ENCODE results near the gene ST7.
"Not testable (repeated sequence)": the region's sequence is repeated elsewhere in the genome, so short reads cannot be mapped to it uniquely, and the experiment has no call there.

ST7 gene

DNA sequence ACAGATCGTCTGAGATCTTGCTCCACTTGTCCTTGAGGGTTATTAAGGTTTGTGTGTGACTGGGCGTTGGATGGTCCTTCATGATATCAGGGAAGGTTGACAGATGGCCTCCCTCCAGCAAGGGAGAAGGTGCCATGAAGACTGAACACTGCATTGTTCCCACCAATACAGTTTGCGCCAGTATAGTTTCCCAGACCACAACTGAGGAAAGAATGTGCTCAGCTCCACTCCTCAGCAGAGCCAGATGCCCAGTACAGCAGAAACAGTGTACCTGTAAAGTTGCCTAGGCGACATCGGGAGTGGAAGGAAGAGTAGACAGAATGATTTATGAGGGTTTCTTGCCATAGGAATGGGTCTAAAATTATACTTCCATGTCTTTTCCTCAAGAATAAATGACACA lies 137.5 kb downstream of the ST7 start:
- no peak for DNase-seq (ENCODE audit: low read depth in 4 of 4, low spot score in 1 of 4)

DNA sequence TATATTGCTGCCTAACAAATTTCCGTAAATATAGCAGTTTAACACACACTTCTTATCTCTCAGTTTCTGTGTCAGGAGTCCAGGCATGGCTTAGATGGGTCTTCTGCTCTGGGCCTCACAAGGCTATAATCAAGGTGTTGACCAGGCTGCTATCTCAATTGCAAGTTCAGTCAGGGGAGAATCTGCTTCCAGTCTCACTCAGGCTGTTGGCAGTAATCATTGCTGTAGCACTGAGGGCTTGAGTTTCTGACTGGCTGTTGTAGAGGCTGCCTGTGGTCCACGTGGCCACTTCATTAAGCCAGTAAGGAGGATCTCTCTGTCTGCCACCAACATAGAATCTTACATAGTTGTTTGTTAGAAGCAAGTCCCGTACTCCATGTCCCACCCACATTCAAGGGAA lies 138.4 kb downstream of the ST7 start:
- no peak for DNase-seq (ENCODE audit: low read depth in 4 of 4, low spot score in 1 of 4)

DNA sequence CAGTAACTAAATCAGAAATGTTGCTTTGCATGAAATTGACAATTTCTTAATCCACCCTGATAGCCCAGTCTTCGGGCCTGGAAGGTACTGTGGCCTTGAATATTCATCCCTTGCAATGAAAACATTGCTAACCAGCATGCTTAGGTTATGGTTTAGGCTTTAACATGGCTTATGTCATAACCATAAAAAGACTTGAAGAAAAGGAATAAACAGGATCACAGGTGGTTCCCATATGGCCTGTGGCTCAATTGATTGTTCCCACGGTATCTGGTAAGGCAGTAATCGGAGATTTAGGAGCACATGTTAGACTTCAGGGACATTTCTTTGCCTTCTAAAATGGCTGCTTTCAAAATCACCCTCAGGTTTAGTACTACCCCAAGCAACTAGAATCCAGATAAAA lies 139.5 kb downstream of the ST7 start:
- DNase-seq (ENCODE audit: low read depth in 4 of 4, low spot score in 1 of 4), result no peak

DNA sequence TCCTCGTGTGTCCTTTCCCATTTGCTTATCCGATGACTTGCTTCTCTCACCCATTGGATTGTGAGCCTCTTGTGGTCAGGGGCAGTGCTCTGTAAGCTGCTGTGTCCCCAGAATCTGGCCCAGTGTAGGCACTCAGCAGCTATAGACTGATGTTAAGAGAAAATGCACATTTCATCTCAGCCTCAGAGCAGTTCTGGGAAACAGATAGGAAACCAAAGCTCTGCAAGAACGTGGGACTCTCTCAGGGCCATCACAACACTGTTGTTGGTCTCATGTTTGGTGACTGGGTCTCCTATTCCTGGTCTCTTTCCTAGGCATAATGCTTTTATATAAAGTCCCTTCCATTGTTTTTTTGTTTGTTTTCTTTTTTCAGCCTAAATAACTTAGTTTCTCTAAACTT lies 141.2 kb downstream of the ST7 start:
- DNase-seq (ENCODE audit: low read depth in 4 of 4, low spot score in 1 of 4), result no peak

DNA sequence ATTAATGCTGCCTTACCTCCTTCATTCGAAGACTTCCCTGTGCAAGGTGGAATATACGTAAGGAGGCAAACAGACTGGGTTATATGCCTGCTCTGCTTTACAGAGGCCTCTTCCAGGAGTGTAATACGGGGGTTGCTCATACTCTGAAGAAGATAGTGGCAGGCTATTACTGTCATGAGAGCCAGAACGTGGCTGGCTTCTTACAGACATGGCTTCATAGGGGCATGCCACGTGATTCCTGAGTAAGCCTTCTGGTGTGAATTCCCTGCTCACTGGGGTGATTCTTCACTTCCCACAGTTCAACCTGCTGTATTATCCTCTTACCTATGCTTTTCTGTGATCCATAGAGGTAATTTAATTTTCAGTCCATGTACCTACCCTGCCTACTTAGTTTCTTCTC lies 141.8 kb downstream of the ST7 start:
- DNase-seq (ENCODE audit: low read depth in 4 of 4, low spot score in 1 of 4), result no peak

DNA sequence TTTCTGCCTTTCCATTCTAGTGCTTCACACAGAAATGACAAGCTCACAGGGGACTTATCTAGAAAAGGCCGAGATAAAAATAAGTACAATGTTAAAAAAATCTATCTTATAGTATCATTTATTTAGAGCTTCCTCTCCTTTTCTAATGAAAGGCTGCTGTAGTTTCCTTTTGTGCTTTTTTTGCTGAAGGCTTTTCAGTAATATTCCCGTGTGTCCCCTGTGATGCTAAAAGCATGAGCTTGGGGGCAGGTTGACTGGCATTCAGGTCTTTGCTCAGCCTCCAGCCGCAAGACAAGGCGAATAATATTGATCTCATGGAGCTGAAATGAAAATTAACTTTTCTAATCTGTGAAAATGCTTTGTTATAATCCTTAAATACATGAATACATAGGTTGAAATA lies 143.0 kb downstream of the ST7 start:
- no peak for DNase-seq (ENCODE audit: low read depth in 4 of 4, low spot score in 1 of 4)

DNA sequence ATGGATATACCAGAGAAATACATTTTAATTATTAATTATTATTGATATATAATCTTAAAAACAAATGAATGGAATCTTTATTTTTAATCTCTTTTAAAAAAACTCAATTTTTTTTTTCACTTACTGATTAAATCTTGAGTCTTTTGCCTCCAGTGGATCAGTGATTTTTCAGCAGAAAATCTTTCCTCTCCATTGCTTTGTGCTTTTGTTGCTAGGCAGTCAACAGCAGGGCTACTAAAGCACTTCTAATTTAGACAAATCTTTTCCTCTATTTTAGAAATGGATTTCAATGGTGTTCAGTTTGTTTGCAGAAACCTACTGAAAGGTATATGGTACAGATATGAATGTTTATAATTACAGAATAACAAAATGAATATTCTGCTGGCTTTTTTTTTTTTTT lies 143.6 kb downstream of the ST7 start:
- no peak for DNase-seq (ENCODE audit: low read depth in 4 of 4, low spot score in 1 of 4)

DNA sequence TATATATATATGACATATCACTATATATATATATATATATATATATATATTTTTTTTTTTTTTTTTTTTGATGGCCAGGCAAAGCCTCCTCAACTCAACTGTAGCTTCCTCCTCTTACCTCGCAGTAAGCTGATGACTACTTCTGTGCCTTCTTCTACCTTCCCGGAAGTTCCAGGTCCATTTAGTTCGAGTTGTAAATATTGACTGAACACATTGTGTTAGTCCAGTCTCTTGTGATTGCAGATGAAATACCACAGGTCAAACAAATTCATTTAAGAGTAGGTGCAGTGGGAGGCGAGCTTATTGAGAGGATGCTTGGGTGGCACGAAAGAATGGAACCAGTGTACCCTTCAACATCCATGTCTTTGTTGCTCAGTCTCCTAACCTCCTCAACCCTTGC lies 144.6 kb downstream of the ST7 start:
- DNase-seq (ENCODE audit: low read depth in 4 of 4, low spot score in 1 of 4), result no peak

DNA sequence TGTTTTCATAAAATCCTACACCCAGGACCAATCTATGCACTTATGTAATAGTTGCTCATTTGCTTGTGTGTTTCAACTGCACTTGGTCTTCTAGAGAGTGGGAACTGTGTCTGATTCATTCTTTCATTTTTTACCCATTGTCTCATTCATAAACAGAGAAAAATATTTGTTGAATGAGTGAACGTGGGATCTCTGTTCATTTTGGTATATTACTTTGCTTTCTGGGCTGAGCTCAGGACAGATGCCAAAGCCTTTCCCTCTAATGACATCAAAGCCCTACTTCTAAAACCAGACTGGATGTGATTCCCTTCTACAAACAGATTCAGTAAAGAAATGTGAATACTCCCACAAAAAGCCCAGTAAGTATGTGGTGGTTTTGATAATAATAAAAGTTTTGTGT lies 145.2 kb downstream of the ST7 start:
- DNase-seq (ENCODE audit: low read depth in 4 of 4, low spot score in 1 of 4), result no peak

DNA sequence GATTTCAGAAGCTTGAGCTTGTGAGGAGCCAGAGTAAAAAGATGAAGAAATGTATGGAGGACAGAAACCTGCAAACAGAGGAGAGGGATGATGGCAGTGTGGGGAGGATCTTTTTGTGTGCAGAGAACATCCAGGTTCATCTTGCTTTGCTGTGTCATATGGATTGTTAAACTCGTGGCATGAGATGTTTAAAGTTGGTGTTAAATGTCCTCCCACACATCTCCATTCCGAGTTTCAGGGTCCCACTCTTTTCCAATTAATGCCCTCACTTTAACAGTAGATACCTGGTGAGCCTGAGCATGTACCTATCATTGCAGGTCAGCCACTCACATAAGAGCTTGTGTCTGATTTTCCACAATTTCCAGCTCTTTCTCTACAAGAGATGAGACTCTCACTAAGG lies 147.7 kb downstream of the ST7 start:
- no peak for DNase-seq (ENCODE audit: low read depth in 4 of 4, low spot score in 1 of 4)

DNA sequence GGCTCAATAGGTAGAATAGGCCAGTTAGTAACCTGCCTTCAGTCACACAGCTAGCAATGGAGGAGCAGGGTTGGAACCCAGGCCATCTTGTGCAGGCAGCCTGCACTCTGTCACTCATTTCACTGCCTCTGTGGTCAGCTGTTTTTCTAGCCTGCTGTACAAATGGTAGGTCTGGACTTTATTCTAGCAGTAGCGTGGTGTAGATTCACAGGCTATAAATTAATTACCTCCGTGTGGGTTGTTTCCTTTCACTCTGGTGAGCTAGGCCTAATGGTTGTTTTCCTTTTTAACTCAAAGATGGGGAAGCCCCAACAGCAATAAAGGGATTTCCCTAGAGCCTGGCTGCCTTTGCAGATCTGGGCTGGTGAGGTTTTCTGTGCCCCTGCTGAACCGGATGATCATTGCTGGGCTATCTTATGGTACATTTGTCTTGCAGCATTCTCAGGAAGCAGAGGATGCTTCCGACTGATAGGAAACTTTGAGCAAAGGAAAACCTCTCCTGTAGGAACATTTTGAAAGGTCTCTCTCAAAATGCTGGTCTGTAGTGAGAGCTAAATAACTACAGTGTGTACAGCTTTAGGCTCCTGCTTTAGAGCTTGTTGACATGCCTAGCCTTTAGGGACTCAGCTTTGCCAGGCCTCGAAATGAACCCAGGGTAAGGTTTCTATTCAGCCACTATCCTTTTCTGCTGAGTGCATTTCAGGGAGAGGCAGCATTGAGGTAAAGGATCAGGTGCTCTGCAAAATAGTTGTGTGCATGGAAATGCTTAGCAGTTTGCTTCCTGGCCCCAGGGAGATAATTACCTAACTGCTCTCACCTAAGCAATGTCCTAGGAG lies 157.4 kb downstream of the ST7 start:
- peak in 3 of 4 experiments; percentile 6 to 34 (median 25) for DNase-seq (ENCODE audit: low read depth in 4 of 4, low spot score in 1 of 4)

DNA sequence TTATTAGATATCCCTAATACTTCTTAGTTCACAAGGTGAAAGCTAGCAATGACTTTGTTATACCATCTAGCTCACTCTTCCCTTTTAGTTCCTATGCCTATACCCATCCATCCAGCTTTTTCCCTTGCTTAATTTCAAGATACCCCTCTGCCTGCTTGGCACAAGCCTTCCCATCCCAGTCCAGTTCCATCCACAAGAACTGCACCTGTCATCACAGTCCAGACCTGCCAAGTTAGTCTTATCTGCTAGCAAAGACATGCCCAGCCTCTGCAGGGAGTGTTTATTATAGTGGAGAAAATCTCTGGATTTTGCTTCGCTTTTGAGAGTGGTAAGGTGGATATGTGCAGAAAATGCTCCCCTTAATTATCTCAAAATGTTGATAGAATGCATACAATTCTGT lies 158.2 kb downstream of the ST7 start:
- DNase-seq (ENCODE audit: low read depth in 4 of 4, low spot score in 1 of 4), result no peak

DNA sequence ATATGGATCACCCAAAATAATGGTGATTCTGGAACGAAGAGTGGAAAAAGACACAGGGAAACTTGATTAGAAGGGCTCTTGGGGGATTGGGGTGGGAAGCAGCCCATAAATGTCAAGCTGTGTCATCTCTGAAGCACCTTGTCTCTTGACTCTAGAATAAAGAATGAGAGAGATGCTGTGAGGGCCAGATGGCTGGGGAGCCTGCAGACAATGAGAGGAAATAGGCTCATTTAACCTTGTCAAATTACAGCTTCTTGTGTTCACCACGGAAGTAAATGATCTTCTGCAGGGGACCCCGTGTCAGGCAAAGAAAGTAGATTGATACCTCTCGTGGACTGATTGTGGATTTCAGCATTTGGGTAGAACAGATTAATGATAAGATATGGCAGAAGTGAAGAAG lies 159.3 kb downstream of the ST7 start:
- no peak for DNase-seq (ENCODE audit: low read depth in 4 of 4, low spot score in 1 of 4)

DNA sequence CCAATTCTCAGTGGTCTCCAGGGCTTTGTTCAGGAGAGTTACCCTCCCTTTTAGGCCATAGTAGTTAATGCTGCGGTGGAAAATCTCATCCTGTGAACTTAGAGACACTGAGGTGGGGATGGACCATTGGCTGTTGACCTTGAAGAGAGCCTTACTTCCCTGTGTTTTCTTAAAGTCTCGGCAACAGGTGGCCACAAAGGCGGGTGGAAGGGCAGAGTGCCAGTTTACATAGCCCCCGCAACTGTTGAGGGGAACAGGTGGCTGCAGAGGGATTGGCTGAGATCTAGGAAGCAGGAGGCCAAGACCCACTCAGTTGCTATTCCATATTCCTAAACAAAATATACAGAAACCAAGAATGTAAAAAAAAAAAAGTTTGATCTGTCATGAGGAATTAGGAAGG lies 160.6 kb downstream of the ST7 start:
- DNase-seq (ENCODE audit: low read depth in 4 of 4, low spot score in 1 of 4), result no peak

DNA sequence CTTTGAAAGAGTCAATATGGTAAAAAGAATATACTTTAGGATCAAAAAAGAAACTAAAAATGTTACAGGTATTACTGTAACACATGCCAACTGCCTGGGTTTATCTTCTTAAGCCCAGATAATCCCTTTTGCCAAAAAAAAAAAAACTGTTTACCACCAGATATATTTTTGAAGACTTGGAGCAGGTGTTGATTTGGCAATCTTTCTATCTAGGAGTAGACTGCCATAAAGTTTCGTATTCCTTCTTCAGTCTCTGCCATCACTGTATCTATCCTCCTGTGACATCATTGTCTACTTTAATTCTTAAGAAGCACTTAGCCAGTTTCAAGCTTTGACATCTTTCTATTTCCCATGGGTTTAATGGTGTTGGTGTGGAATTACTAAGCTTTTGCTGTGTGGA lies 161.0 kb downstream of the ST7 start:
- DNase-seq (ENCODE audit: low read depth in 4 of 4, low spot score in 1 of 4), result no peak

DNA sequence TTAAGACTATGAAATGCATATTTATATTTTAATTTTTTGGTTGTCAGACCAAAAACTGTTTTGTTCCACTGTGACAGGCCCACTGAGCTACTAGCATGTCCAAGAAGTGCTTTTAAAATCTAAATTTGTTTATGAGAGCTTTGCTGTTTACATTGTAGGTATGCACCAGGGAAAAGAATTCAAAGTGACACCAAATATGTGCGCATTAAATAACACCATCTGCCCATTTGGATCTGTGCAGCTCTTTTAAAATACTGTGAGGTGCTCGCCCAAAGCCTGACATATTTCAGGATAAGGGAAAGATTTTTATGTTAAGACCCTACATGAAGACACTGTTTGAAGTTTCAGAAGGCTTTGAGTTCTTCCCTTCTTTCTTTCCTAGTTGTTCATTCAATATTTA lies 162.9 kb downstream of the ST7 start:
- DNase-seq (ENCODE audit: low read depth in 4 of 4, low spot score in 1 of 4), result no peak

DNA sequence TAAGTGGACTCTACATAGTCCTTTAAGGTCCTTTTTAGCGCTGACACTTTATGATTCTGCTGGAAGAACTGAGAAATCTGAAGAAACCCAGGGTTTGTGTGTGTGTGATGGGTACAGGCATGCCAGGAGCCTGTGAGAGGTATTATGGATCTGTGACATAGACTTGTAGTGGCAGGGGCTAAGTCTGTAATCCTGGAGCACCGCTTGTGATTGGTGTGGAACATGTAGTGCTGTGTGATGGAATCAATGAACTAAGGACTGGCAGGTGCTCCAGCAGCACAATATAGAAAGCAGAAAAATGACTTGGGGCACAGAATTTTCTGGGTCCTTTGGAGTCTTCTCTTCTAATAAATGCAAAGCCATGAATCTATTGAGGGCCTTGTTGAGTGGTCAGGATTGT lies 163.9 kb downstream of the ST7 start:
- no peak for DNase-seq (ENCODE audit: low read depth in 4 of 4, low spot score in 1 of 4)

DNA sequence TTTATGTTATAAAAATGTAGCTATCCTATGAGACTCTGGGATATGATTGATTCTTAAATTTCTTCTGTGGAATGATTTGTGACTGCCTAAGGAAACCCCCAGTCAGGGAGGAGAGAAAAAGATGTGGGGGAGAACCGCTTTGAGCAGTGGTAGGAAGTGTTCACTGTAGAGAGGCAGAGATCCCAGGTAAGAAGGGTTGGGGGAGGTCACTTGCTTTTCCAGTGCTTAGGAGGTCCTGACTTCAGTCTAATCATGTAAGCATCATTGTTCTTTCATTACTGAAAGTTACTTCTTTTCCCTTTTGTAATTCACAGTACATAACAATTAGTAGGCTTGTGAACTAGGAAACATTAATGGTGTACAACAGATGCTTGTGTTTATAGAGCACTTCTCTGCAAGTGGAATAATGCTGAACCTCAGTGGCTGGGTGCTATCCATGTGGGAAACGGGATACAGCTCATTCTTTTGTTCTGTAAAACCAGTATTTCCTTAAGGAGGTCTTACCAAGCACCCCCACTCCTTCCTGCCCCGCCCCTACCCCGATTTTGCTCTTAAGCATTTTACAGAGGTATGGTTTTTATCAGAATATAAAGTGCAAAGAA lies 165.4 kb downstream of the ST7 start:
- DNase-seq (ENCODE audit: low read depth in 4 of 4, low spot score in 1 of 4), result no peak

DNA sequence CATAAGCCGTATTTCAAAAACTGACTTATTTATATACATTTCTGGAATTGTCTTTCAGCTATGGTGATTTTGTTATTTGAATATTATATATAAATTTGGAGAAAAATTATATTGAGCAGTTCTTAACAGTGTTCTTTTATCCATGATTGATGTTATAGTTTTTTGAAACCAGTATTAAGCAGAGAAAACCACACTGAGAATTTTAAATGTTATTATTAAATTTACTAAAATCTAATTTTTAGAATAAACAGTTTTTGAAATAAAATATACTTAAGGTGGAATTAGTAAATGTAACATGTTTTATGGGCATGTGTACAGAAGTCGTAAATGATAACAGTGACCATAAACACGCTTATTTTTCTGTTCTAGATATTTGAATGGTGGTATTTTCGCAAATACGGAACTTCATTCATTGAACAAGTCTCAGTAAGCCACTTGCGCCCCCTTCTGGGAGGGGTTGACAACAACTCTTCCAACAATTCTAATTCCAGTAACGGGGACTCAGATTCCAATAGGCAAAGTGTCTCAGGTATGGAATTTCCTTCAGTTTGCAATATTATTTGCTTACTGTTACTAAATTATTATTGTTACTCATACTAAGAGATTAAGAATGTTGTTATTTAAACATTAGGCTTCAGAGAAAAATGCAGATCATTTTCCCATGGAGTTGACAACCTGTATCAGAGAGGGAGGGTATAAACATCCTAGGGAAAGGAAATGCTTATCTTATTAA lies 166.1 kb downstream of the ST7 start:
- peak; percentile 61 to 66 (median 63) for DNase-seq (ENCODE audit: low read depth in 4 of 4, low spot score in 1 of 4)

DNA sequence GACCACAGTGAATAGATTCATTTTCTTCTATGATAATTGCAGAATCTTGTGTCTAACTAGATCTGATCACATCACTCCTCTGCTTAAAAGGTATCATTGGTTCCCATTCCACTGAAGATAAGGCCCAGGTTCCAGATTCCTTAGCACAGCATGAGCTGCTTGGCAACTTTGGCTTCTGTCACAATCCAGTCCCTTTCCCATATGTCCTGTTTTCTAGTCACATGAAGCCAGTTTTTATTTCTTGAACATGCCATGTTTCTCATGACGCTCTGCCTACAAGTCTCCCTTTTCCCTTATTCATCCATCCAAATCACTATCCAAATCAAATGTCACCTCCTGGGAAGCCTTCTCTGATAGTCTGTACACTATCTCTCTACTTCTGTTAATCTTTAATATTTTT lies 167.0 kb downstream of the ST7 start:
- DNase-seq (ENCODE audit: low read depth in 4 of 4, low spot score in 1 of 4), result not testable (repeated sequence)

DNA sequence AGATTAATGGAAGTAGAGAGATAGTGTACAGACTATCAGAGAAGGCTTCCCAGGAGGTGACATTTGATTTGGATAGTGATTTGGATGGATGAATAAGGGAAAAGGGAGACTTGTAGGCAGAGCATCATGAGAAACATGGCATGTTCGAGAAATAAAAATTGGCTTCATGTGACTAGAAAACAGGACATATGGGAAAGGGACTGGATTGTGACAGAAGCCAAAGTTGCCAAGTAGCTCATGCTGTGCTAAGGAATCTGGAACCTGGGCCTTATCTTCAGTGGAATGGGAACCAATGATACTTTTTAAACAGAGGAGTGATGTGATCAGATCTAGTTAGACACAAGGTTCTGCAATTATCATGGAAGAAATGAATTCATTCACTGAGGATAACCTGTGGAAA lies 168.7 kb downstream of the ST7 start:
- DNase-seq (ENCODE audit: low read depth in 4 of 4, low spot score in 1 of 4), result not testable (repeated sequence)

DNA sequence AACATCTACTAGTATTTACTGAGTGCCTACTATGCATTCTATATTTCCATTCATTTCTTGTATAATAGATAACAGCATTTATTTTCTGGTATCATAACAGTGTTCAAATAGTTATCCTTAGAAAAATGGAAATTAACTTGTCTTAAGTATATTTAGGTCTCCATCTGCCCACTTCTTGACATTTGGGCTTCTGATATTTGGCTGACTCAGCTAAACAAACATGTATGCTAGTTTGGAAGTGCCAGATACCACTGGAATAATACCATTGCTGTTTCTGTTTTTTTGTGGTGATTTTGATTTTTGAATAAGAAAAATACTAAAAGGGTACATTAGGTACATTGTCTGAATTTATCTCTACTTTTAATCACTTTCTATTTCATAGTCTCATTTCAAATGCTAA lies 169.2 kb downstream of the ST7 start:
- DNase-seq (ENCODE audit: low read depth in 4 of 4, low spot score in 1 of 4), result no peak
